Sigmoid colon (tissue), 7 donors: ENCODE results near the gene ABCA6. TPM values are rescaled to one million over a fixed set of nuclear protein-coding genes. Genes with fewer than 3 reads are reported as not detected.
"Not testable (repeated sequence)": the region's sequence is repeated elsewhere in the genome, so short reads cannot be mapped to it uniquely, and the experiment has no call there.

ENCODE experiments used
- DNase-seq: peaks from one replicate; pipeline ENCODE4 v3.0.0-alpha.2; 2019
- H3K27ac ChIP-seq, 4 donors: fragments of 200-600 bp; sonication (generic); one replicate each; pipeline ENCODE4 v1.5.1; 2016 to 2019; ENCODE audit warnings: mild to moderate bottlenecking in 1 of 4
- H3K27me3 ChIP-seq, 3 donors: fragments of 200-600 bp; sonication (generic); one replicate each; pipeline ENCODE4 v1.5.1; 2019; ENCODE audit warnings: mild to moderate bottlenecking in 1 of 3
- H3K36me3 ChIP-seq, 4 donors: fragments of 200-600 bp; sonication (generic); one replicate each; pipeline ENCODE4 v1.5.1; 2016 to 2019
- H3K4me1 ChIP-seq, 4 donors: fragments of 200-600 bp; sonication (generic); one replicate each; pipeline ENCODE4 v1.5.1; 2017 to 2019
- H3K4me3 ChIP-seq, 4 donors: fragments of 200-600 bp; sonication (generic); one replicate each; pipeline ENCODE4 v1.5.1; 2017 to 2019; ENCODE audit warnings: mild to moderate bottlenecking in 2 of 4, moderate library complexity in 1 of 4
- H3K9me3 ChIP-seq, 4 donors: fragments of 200-600 bp in 3 of 4; sonication (generic) in 3 of 4; one replicate each; pipeline versions ENCODE4 v1.5.1 to v1.6.1; 2013 to 2019
- EP300 ChIP-seq, 4 donors: sonication (generic); formaldehyde crosslinking; IDR thresholded peaks; one replicate each; pipeline ENCODE4 v1.6.1; 2017; ENCODE audit warnings: antibody characterized with exemption in 4 of 4
- POLR2A ChIP-seq, 2 donors: fragments of 450-650 bp; IDR thresholded peaks; one replicate each; pipeline ENCODE4 v1.6.1; 2016; ENCODE audit warnings: antibody characterized with exemption in 2 of 2, mild to moderate bottlenecking in 2 of 2, moderate library complexity in 2 of 2
- POLR2AphosphoS5 ChIP-seq, 4 donors: sonication (generic); formaldehyde crosslinking; IDR thresholded peaks; one replicate each; pipeline ENCODE4 v1.6.1; 2017; ENCODE audit warnings: antibody characterized with exemption in 4 of 4
- WGBS, 2 donors: extraction: QIAGEN DNeasy Blood & Tissue Kit; methylation state at CpG; one replicate each; pipeline ENCODE4 v1.1.7; 2013; 5-methylcytosine and 5-hydroxymethylcytosine counted together
- intact Hi-C: fragments of 100-400 bp; cut with DNase I; formaldehyde crosslinking; loops from one replicate; pipeline ENCODE4 v1.15.1; 2023
- polyA plus RNA-seq, 3 donors: library from polyadenylated mRNA; stranded (reverse); fragments of 200-250 nt; gene quantifications; one replicate each; pipeline ENCODE4 v1.2.3, GENCODE V29; 2013
- total RNA-seq, 4 donors: library from RNA; depleted of rRNA; stranded (reverse); fragments of >200 nt; gene quantifications; one replicate each; pipeline ENCODE4 v1.1.0, GENCODE V29; 2016
- TF ChIP-seq, protein P1 (sequence below), 4 experiments: fragments of 450-650 bp in 3 of 4; fragments of 200-600 bp in 1 of 4; IDR thresholded peaks; one replicate each; pipeline ENCODE4 v1.5.1; 2016 to 2019; ENCODE audit warnings: antibody characterized with exemption in 4 of 4, mild to moderate bottlenecking in 3 of 4, moderate library complexity in 2 of 4
- donor health status: healthy with polysubstance abuse.
- donor health status: Bipolar disorder and iron deficiency.
- donor health status: healthy.

The ABCA6 gene
- total and polyA plus RNA-seq, 7 donors, result 1.6 to 111 (median 31.0) TPM

DNA sequence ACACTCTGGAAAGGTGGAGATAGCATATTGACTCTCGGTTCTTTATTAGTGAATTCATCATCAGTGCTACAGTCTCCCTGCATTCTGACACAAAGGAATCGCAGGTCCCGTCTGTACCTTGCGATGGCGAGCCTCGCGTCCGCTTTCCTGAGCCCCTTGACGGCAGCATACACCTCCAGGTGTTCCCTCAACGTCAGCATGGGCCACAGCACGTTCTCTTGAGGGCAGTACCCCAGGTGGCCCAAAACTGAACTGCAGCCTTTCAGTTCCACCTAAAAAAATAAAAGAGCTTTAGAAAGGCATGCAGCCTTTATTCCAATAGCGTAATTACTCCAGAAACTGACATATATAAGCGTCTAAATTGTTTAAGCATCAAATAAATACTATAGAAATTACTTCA lies 56.8 kb downstream of the ABCA6 start:
- no peak for DNase-seq
- H3K36me3 ChIP-seq, result peaks cover 0 to 27% (median 3%) of the 10 kb centered on the region in 4 donors
- TF ChIP-seq, protein P1, sequence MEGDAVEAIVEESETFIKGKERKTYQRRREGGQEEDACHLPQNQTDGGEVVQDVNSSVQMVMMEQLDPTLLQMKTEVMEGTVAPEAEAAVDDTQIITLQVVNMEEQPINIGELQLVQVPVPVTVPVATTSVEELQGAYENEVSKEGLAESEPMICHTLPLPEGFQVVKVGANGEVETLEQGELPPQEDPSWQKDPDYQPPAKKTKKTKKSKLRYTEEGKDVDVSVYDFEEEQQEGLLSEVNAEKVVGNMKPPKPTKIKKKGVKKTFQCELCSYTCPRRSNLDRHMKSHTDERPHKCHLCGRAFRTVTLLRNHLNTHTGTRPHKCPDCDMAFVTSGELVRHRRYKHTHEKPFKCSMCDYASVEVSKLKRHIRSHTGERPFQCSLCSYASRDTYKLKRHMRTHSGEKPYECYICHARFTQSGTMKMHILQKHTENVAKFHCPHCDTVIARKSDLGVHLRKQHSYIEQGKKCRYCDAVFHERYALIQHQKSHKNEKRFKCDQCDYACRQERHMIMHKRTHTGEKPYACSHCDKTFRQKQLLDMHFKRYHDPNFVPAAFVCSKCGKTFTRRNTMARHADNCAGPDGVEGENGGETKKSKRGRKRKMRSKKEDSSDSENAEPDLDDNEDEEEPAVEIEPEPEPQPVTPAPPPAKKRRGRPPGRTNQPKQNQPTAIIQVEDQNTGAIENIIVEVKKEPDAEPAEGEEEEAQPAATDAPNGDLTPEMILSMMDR (IDR thresholded peaks at IDR 0.05), result no peak
- no peak for TF ChIP-seq POLR2AphosphoS5 (IDR thresholded peaks at IDR 0.05)
- TF ChIP-seq POLR2A (IDR thresholded peaks at IDR 0.05), result no peak
- TF ChIP-seq EP300 (IDR thresholded peaks at IDR 0.05), result no peak
- no peak overlapping the region for H3K4me3 ChIP-seq
- H3K9me3 ChIP-seq, result peaks cover 0 to 5% (median 0%) of the 10 kb centered on the region in 4 donors
- WGBS, 2 donors, result 68 to 77% methylated on average over 13 of the region's 13 CpGs
- H3K27ac ChIP-seq, result no peak overlapping the region
- H3K4me1 ChIP-seq, result no peaks in the 10 kb centered on the region
- intact Hi-C loops, result no loop called here
- no peaks in the 10 kb centered on the region for H3K27me3 ChIP-seq

GRCh38 chr17:69082696-69083095 lies 59.0 kb downstream of the ABCA6 start:
- H3K4me1 ChIP-seq, result no peaks in the 10 kb centered on the region
- no peak for TF ChIP-seq EP300 (IDR thresholded peaks at IDR 0.05)
- no peak for DNase-seq
- H3K27me3 ChIP-seq, result no peaks in the 10 kb centered on the region
- H3K36me3 ChIP-seq, result peaks cover 0 to 34% (median 3%) of the 10 kb centered on the region in 4 donors
- H3K4me3 ChIP-seq, result no peak overlapping the region
- intact Hi-C loops, result no loop called here
- no peak overlapping the region for H3K27ac ChIP-seq
- peaks cover 0 to 5% (median 0%) of the 10 kb centered on the region in 4 donors for H3K9me3 ChIP-seq
- WGBS, 2 donors, result 96 to 97% methylated on average over 2 of the region's 2 CpGs

- H3K36me3 ChIP-seq, result peaks cover 0 to 21% (median 3%) of the 10 kb centered on the region in 4 donors
These were observed 62.8 kb downstream of the ABCA6 start for GRCh38 chr17:69078864-69079263.

GRCh38 chr17:69075823-69076222 lies 65.9 kb downstream of the ABCA6 start:
- intact Hi-C loops, result no loop called here
- no peak for TF ChIP-seq EP300 (IDR thresholded peaks at IDR 0.05)
- TF ChIP-seq, protein P1 (IDR thresholded peaks at IDR 0.05), result no peak
- no peak for TF ChIP-seq POLR2A (IDR thresholded peaks at IDR 0.05)
- no peak for TF ChIP-seq POLR2AphosphoS5 (IDR thresholded peaks at IDR 0.05)

More at GRCh38 chr17:69078864-69079263, 62.8 kb downstream of the ABCA6 start:
- Histone ChIP-seq H3K9me3 (peaks cover 0 to 5% (median 1%) of the 10 kb centered on the region in 4 donors), H3K4me3 (no peak overlapping the region), H3K27ac (no peak overlapping the region), H3K4me1 (no peaks in the 10 kb centered on the region), H3K27me3 (no peaks in the 10 kb centered on the region)
- intact Hi-C loops, result no loop called here
- TF ChIP-seq, protein P1 (IDR thresholded peaks at IDR 0.05), result no peak
- TF ChIP-seq EP300 (IDR thresholded peaks at IDR 0.05) (no peak), POLR2A (IDR thresholded peaks at IDR 0.05) (no peak), POLR2AphosphoS5 (IDR thresholded peaks at IDR 0.05) (no peak)
- DNase-seq, result no peak

GRCh38 chr17:69073392-69073791 lies 68.3 kb downstream of the ABCA6 start:
- H3K9me3 ChIP-seq, DNase-seq, H3K27me3 ChIP-seq, H3K4me3 ChIP-seq, H3K27ac ChIP-seq, H3K4me1 ChIP-seq, H3K36me3 ChIP-seq, intact Hi-C loops: not testable (repeated sequence)

More at GRCh38 chr17:69075823-69076222, 65.9 kb downstream of the ABCA6 start:
- H3K4me3 ChIP-seq, result no peak overlapping the region
- H3K27me3 ChIP-seq, result no peaks in the 10 kb centered on the region
- no peak overlapping the region for H3K27ac ChIP-seq
- no peak for DNase-seq
- no peaks in the 10 kb centered on the region for H3K4me1 ChIP-seq
- H3K36me3 ChIP-seq, result peaks cover 0 to 6% (median 0%) of the 10 kb centered on the region in 4 donors
- H3K9me3 ChIP-seq, result peaks cover 0 to 2% (median 0%) of the 10 kb centered on the region in 4 donors

- H3K4me1 ChIP-seq, DNase-seq, H3K27me3 ChIP-seq, H3K4me3 ChIP-seq, H3K27ac ChIP-seq, intact Hi-C loops, H3K36me3 ChIP-seq, H3K9me3 ChIP-seq: not testable (repeated sequence)
- WGBS, 2 donors, result 80 to 90% methylated on average over 1 of the region's 1 CpG
These were observed 68.9 kb downstream of the ABCA6 start for GRCh38 chr17:69072803-69073256.

GRCh38 chr17:69071233-69071586 lies 70.5 kb downstream of the ABCA6 start:
- H3K9me3 ChIP-seq, H3K36me3 ChIP-seq, intact Hi-C loops, H3K4me3 ChIP-seq, H3K27ac ChIP-seq, H3K4me1 ChIP-seq, DNase-seq, H3K27me3 ChIP-seq: not testable (repeated sequence)
- 71 to 79% methylated on average over 4 of the region's 4 CpGs for WGBS, 2 donors

- intact Hi-C loops, H3K36me3 ChIP-seq, H3K27ac ChIP-seq, H3K4me3 ChIP-seq, DNase-seq, H3K27me3 ChIP-seq, H3K4me1 ChIP-seq, H3K9me3 ChIP-seq: not testable (repeated sequence)
- WGBS, 2 donors, result 50 to 63% methylated on average over 12 of the region's 12 CpGs
These were observed 71.1 kb downstream of the ABCA6 start for GRCh38 chr17:69070378-69071232.
